Cerebellar cortex (tissue), 1 donor: ENCODE results near the gene SMAD6.

ENCODE experiments used
- DNase-seq: peaks from one replicate; pipeline ENCODE4 v3.0.0-alpha.2; 2015; ENCODE audit warnings: low spot score

The SMAD6 gene

DNA sequence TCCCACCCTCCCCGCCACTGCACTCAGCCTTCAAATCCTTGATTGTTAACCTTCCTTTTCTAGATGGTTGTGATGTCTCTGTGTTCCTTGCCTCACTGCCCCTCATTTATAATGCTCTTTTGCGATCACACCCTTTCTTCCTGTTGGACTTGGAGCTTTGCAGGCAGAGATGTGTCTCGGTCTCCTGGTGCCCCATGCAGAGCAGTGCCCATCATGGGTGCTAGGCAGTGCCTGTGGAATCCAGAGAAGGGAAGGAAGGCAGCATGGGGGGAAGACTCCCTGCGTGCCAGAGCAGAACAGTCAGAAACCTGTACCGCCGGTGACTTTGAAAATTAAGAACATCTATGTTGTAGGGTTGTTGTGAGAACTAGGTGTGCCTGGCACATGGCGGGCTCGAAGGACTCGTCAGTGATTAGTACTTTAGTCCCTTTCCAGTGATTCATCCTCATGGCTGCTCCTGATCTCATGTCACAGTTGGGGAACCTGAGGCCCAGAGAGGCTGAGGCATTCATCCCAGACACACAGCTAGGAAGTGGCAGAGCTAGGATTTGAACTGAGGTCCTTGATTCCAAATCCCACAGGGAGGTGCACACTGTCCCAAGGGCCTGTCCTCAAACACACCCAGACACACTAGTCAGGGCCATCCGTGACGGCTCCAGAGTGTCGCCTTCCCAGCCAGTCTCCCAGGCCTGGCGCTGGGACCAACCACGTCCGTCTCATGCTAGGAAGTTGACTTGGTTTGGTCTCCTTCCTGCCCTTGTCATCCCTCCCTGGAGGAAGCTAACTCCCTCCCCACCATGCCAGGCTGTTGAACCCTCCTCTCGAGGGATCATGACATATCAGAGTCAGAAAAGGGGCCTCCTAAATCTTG is 58.3 kb downstream of the SMAD6 start:
- no peak for DNase-seq

DNA sequence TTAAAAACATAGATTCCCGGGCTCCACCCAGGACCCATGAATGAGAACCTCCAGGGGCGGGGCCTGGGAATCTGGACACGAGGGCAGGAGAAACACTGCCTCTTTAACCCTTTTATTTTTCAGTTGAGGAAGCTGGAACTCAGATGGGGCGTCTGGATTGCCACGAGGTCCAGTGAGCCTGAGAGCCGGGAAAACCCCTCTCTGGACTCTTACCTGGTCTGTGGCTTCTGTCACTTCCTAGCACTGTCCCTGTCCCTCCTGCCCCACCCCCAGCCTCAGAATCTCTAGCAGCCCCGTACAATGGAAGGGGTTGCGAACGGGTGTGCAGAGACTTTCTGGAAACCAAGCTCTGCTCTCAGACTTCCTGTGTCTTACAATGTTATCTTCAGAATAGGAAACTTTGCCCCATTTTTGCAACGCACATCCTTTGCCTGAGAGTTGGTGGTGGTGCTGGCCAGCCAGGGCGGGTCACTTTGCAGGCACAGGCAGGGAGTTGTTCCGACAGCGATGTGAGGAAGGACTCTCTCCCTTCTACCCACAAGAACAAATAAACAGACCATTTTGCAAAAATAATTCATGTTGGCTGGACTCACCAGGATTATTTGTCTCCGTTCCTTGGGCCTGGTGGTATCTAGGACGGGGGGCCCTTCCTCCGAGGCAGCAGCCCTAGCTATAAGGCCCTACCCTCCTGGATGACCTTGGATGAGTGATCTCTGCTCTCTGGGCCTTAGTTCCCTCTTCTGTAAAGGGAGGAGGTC is 59.1 kb downstream of the SMAD6 start:
- DNase-seq = no peak

DNA sequence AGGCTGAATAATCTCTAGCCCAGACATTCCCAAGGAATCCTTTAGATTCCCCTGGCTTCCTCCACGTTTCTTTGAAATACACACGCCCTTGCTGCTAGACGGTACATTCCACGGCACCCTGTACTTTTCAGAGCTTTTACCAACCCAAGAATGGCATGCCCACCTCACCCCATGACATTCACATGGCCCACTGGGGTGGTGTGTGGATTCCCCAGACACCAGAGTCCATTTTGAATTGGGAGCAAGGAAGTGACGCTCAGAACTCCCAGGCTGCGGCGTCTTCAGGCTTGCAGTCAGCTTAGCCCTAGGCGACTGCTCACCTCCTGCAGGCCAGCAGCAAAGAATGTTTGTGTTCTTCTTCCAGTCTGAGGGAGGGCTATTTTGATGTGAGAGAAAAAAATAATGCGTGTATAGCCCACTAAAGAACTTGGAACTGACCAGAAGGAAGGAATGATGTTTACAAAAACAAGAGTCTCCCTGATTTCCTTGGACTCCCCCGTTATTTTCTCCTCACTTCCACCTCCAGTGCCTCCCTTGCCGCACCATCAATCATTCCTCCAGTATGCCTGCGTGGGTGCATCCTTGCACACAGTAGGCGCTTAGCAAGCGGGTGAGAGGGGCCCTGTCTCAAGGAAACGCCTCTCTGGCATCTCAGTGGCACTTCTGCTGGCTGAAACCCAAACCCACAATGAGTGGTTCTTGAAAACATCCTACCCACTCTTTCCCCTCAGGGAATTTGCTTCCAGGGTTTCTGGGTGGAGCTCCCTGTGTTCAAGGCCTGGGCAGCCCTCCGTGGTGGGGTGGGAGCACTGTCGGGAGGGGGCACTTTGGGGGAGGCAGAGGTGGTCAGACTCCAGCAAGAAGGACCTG is 59.9 kb downstream of the SMAD6 start:
- no peak for DNase-seq

DNA sequence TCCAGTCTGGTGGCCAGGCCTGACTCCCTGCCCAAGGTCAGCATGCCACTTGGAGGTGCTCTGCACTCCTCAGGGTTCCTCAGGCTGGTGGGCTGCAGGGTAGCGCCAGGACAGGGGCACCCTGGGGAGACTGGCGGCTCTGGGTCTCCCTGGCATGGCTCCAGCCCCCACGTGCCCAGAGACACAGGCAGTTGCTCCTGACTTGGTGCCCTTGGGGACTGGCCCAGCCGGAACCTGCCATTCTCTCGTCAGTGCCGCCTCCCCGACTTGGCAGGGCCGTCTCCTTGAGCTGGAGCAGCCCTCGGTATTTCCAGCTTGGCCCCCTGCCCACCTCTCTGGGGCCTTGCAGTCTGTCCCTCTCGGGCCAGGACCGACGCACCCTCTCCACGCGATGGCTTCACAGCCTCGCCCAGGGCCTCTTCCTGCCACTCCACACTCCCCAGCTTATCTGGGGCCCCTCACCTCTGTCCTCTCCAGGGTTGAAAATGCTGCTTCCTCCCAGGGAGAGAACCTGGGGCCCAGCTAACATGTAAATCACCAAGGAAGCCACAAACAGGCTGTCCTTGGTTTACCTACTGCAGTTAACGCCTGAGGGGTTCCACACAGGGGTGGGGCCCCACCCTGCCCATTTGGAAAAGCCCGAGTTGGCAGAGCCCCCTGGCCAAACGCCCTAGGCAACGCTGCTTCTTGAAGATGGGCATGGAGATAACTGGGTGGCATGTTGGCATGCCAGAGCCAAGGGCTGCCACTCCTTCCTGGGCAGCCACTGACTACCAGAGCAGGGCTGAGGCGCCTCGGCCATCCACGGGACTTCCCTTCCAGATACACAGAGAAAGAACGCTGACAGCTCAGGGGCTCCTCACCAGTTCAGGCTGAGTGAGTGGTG is 61.4 kb downstream of the SMAD6 start:
- DNase-seq = no peak

DNA sequence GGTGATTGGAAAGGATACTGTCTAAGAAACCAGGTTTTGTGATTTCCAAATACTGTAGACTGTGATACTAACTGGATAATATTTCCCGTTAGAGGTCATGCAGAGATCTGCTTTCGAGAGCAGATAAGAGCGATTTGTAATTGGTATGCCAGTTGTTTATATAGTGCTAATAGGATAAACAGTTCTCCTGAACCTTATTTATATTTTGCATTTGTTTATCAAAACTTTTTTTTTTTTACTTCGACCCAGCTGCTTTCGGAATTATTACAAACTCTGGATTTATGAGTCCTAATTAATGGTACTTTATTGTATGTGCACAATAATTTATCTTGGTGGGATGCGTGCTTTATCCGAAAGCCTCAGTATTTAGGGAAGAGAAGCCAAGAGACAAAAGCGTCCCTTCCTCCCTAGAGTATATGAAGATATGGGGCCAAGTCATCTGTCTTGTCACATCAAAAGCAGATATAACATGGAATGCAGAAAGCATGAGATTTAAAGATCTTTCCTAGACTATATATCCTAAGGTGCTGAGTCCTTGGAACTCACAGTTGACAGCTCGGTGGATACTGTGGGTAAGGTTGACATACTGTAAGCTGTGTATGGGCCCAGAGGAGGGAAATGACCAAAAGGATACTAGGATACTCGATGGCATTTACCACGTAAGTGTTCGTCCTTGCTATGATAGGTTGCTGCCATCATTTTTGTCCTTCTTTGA is 62.2 kb downstream of the SMAD6 start:
- DNase-seq = no peak

DNA sequence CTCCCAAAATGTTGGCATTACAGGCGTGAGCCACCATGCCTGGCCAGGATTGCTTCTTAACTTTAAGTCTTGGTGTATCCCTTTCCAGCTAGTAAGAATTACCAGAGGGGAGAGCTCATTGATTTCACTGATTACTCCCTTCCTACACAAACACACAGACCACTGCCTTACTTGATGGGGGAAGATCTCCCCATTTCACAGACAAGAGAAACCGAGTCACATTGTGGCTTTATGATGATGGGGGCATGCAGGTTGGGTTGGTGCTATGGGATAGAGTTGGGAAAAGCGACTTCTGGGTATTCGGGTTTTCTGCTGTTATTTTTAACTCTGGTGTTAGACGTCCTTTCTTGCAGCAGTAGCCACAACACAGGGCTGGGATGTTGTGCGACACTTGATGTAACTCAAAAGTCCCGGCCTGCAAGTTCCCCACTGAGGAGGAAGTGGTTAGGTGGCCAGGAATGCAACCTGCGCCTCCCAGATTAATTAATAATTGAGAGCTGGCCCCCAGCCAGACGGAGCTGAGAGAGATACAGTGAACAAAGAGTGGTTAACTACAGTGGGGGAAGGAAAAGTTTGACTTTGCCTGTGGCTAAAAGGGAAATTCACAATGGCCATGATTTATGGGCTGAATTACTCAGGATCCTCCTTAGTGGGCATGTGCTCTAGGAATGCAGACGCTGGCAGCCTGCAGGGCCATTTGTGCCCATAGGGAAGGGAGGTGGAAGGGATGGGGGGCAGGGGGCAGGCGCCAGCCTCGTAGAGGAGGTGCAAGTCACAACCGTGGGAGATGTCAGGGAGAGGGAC is 63.6 kb downstream of the SMAD6 start:
- DNase-seq = no peak

DNA sequence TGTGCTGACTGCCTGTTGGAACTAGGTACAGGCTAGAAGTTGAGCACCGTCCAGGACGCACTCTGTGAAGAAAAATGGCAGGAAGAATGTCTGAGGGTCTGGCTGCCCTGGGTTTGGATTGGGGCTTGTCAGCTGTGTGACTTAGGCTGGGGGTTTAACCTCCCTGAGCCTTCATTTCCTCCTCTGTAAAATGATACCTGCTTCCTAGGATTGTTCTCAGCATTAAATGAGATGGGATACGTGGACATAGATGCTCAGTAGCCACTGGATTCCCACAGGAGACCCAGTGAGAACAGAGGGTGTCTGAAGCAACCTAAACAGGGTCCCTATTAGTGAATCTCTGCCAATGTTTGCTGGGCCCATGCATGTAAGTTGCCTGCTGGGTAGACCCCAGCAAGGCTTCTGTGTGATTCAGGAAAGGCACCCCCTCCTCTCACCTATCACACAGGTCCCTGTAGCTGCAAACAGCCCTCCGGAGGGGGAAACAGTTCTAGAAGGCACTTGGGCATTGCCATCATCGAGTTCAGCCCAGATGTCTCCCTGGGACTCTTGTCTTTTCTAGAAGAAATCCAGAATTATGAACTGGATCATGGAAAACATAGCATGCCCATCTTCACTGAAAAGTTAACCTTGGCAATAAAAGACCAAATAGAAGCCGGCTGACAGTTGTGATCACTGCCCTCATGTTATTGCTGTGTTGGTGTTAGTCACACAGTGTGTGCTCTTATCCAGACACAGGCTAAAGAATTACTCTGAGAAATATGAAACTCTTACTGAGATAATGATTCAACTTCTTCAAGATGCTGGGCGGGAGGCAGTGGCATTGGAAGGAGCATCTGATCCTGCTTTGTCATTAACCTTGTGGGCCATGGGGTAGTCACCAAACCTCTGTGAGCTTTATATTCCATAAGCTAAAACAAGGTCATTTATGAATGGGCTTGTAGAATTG is 64.5 kb downstream of the SMAD6 start:
- DNase-seq = no peak

DNA sequence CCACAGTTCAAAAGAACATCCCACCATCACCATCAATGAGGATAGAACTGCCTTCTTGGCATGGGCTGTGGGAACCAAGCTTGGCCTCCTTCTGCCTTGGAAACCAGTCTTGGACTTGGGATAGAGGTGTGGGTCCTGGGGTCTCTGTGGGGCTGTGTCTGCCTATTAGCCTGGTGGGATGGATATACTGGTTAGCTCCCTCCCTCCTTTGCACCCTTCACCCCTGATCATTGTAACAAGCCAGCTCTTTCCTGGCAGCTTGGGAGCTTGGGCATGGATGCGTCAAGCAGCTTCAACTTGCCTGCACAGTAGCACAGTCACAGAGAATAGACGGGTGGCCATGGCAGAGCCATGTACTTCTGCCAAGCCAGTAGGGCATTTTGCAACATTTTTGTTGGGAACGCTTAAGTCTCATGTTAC is 65.2 kb downstream of the SMAD6 start:
- no peak for DNase-seq

DNA sequence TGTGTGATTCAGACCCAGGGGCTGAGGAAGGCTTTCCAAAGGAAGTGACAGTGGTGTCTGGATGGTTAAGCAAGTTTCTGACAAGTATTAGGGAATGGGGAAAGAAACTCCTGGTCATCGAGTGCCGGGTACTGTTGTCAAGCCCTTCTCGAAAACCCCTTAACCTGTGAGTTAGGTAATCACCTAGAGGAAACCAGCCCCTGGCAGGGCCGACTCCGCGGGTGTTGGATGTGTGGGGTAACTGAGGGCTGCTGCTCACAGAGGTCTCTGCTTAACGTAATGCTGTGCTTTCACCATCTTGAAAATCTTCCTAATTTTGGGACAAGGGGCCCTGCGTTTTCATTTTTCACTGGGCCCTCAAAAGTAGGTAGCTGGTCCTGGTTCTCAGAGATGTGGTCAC is 67.0 kb downstream of the SMAD6 start:
- no peak for DNase-seq

DNA sequence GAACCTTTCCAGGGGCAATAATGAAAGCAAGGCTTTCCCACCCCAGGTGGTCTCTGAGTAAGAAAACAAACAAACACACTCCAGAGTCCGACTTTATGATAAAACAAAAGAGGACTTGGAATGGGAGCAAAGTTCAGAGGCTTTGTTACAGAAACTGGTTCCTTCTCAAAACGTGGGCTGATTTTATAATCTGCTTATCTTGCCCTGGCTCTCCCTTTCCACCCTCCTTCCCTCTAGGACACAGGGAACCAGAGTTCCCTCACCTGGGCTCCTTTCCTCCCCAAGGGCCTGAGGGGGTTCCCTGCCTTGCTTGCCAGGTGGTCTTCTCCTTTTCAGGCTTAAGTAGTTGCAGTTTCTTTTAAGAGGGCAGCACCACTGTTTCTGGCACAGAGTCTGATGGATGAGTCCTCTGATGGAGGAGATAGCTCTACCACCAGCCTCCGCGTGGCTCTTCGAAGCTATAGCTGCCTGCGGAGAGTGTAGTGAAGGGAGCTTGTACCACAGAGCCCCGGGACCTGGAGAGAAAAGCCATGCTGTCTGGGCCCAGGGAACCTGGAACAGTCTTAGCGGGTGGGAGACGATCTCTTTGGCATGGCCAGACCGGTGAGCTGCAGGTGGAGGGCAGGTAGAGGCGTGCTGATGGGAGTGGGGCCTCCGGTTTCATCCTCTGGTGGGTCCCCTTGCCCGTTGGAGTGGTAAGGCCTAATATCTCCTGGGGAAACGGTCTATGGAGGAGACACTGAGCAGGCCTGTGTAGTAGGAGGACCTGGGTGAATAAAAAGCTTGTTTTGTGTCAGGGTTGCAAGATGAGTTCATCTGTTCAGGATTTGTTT is 68.7 kb downstream of the SMAD6 start:
- no peak for DNase-seq

DNA sequence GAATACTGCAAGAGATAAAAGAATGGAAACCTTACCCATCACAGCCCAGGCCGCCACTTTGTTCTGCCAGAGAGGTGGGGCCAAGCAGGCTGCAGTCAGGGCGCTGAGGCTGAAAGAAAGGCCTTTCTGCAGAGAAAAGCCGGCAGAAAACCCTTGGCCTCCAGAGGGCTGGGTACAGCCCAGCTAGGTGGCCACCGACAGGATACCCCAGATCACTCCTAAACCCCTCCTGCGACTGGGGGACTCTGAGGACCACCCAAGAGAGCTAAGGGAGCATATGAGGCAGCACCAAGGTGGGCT is 69.3 kb downstream of the SMAD6 start:
- no peak for DNase-seq

DNA sequence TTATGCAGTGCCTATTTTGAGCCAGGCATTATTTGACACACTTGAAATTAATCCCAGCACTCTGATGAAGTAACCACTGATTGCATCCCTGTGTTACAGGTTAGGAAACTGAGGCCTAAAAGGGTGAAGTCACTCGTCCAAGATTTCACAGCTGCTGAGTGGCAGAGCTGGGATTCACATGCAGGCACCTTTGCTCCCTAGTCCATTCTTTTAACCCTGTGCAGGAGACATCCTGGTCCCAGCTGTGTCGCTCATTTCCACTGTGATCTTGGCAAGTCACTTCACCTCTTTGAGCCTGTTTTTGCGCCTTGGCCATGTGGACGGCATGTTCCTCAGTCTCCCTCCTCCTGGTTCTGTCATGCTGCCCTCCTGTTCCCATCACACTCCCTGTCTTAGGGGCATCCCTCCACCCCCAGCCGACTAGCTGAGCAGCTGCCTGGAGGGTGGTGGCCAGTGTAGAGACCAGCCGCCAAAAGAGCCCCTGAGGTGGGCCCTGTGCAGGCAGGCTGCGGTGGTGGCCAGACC is 70.6 kb downstream of the SMAD6 start:
- no peak for DNase-seq

DNA sequence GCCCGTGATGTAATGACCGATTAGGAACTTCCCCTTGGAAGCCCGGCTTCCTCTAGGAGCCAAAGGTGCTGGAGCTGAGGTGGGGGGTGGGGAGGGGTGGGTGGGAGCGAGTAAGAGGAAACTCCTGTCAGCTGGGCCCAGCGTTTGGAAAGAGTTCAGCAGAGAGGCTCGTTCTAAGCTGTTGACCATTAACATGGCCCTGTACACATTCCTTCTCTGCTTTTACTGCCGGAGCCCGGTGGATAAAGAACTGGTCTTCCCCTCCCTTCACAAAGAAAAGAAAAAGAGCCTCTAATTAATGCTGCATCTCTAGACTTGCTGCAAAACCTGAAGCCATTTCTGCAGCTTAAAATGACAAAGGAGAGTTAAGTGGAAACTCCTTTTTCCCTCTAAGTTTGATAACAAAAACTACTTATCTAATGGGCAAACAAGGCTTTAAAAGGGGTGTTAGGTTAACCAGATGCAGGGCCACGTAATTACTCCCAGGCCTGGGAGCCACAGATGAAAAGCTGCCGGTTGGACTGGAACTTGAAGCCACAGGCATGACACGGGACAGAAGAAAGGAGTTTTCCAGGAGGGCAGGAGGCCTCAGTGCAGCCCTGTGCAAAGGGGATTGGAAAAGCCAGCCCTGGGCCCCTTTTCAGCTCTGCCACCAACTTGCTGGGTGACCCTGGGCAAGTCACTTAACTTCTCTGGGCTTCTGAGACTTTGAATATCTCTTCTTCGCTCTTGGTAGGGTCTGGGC is 71.3 kb downstream of the SMAD6 start:
- DNase-seq = no peak

DNA sequence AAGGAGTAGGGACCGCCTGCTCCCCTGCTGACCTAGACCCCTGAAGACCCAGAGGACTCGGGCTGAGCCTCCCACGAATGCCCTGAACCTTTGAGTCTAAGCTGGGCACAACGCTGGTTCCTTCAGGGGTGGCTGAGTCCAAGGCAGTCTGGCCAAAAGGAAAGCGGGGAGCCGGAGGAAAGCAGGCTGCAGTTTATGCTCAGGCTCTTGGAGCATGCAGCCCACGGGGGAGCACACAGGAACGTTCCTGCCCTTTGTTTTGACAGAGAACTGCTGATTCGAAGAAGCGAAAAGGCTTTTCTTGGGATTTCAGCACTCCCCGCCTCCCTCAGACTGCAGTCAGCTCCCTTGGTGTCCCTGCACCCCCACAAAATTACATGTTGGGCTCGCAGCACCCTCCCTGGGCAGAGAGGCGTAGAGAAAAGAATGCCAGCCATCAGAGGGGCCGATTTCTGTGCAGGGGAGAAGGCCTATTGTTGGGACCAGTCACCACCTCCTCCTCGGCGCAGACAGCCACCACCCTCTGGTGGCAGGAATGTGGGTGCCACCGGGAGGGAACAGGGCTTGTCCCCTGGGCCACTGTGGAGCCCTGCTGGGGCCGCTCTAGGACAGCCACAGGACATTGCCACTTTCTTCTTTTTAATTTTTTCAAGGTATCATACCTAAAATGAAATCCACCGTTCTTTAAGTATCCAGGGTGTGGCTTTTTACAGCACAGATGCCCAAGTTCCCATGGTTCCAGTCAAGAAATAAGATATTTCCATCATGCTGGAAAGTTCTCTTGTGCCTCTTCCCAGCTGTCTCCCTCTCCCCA is 72.2 kb downstream of the SMAD6 start:
- peak; percentile 67 for DNase-seq

DNA sequence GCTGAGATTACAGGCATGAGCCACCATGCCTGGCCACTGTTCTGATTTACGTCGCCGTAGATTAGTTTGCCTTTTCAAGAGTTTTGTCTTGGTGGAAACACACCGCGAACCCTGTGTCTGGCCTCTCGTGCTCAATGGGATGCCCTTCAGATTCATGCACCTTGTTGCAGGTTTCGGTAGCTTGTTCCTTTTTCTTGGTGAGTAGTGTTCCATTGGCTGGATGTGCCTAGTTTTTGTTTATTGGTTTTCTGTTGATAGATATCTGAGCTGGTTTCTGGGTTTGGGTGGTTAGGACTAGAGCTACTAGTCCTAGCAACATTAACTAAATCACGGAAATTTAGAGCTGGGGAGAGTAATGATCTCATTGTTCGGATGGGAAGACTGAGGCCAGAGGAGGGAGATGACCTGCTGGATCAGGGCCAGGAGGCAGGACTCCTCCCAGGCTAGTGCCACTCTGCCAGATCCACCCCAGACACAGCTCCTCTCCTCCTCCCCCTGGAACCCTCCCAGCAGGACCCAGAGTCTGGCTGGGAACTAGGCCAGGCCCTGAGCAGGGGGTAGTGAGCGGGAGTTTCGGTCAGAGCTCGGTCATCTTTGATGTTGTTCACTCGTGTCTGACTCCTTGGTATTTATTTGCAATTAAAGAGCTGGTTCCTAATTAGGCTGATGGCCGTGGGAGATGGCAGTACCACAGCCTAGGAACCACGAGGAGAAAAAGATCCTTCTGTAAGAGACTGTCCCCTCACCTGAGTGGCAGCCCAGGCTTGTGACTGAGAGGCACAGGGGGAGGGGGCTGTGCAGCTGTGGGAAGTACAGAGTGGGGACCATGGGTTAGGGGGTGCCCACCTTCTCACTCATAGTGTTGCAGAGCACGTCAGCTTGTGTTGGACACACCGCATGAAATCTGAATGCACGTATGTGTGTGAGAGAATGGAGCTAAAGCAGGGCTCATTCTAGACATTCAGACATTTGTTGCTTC is 73.4 kb downstream of the SMAD6 start:
- DNase-seq = no peak
